ENCODE measurements around the gene CST6. TPM values are rescaled to one million over a fixed set of nuclear protein-coding genes. Genes with fewer than 3 reads are reported as not detected.

Gene CST6
- total RNA-seq, 1 donor from 2014 or later = not detected

DNA sequence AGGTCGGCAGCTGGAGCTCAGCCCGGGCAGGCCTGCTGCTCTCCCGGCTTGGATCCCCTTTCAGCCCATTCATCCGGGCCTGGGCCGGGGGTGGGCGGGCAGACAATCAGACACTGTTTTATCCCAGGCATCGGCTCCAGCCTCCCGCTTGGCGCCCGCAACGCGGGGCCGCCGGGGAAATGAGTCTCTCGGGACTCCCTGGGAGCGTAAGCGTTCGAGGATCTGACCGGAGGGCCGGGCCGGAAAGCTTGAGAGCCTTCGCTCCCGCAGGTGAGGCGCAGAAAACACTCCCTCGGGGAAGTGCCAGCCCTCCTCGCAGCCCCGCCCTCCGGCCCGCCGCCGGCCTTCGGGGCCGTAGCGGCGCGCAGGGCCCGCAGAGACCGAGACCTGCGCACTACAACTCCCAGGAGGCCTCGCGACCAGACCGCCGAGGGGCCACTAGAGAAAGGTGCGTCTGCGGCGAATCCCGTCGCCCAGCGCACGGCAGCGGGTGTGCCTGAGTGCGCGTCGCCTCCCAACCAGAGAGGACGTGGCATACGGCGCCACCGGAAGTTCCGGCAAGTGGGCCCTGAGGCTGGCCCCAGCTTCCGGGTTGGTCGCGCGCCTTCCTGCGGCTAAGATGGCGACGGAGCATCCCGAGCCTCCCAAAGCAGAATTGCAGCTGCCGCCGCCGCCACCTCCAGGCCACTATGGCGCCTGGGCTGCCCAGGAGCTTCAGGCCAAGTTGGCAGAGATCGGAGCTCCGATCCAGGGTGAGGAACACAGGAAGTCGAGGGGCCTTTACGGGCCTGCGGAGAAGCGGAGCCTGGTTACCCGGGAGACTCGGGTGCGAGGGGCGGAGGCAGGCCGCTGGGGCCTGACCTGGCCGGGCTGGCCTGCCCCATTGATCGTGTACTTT lies 40.2 kb downstream of the CST6 start, which contains the start of gene SF3B2:
Gene SF3B2 (plus strand): TSS at position 599 of the 898 bp plus-strand sequence. CDS start 21 bp downstream, at position 620.
- Histone ChIP-seq H3K36me3 (peaks cover 38% of the 10 kb centered on the region), H3K27me3 (ENCODE audit: low read depth) (peaks cover 24% of the 10 kb centered on the region), H3K9me3 (replicated peaks) (no peaks in the 10 kb centered on the region), H3K4me1 (peaks cover 55% of the 10 kb centered on the region), H3K27ac (replicated peaks) (peak within 1 kb of the TSS; percentile 91), H3K4me3 (peak within 1 kb of the TSS; percentile 100)
- peak; percentile 98 for DNase-seq
- intact Hi-C loops (cut with micrococcal nuclease) = no loop called here
- TF ChIP-seq, protein P1, sequence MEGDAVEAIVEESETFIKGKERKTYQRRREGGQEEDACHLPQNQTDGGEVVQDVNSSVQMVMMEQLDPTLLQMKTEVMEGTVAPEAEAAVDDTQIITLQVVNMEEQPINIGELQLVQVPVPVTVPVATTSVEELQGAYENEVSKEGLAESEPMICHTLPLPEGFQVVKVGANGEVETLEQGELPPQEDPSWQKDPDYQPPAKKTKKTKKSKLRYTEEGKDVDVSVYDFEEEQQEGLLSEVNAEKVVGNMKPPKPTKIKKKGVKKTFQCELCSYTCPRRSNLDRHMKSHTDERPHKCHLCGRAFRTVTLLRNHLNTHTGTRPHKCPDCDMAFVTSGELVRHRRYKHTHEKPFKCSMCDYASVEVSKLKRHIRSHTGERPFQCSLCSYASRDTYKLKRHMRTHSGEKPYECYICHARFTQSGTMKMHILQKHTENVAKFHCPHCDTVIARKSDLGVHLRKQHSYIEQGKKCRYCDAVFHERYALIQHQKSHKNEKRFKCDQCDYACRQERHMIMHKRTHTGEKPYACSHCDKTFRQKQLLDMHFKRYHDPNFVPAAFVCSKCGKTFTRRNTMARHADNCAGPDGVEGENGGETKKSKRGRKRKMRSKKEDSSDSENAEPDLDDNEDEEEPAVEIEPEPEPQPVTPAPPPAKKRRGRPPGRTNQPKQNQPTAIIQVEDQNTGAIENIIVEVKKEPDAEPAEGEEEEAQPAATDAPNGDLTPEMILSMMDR (IDR thresholded peaks at IDR 0.05; ENCODE audit: borderline replicate concordance) = no peak

DNA sequence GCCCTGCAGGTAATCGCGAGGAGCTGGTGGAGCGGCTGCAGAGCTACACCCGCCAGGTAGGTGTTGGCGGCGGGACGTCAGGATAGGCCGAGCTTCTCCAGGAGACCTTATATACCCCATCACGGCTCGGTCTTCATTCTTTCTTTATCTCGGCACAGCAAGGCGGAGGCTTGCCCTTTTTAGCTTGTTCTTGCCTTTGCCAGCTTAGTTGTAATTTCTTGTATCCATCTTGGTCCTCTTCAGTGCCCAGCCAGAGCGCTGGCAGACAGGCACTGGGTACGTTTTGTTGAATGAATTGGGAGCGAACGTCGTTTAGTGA lies 40.8 kb downstream of the CST6 start:
- peak overlapping the region; percentile 100 for H3K4me3 ChIP-seq
- H3K27me3 ChIP-seq (ENCODE audit: low read depth) = peaks cover 18% of the 10 kb centered on the region
- no peaks in the 10 kb centered on the region for H3K9me3 ChIP-seq (replicated peaks)
- H3K36me3 ChIP-seq = peaks cover 44% of the 10 kb centered on the region
- TF ChIP-seq, protein P1 (IDR thresholded peaks at IDR 0.05; ENCODE audit: borderline replicate concordance) = no peak
- intact Hi-C loops (cut with micrococcal nuclease) = no loop called here
- peaks cover 48% of the 10 kb centered on the region for H3K4me1 ChIP-seq
- peak overlapping the region; percentile 91 for H3K27ac ChIP-seq (replicated peaks)
- DNase-seq = no peak

DNA sequence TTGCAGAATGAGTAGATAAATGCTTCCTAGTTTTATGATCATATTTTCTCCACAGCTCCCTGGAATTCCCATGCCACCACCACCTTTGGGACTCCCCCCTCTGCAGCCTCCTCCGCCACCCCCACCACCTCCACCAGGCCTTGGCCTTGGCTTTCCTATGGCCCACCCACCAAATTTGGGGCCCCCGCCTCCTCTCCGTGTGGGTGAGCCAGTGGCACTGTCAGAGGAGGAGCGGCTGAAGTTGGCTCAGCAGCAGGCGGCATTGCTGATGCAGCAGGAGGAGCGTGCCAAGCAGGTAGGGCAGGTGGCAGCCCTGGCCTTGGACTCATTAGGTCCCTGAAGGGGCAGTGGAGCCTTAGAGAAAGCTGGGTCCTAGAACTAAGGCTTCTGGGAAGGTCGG lies 43.2 kb downstream of the CST6 start:
- H3K4me3 ChIP-seq = no peak overlapping the region
- no peaks in the 10 kb centered on the region for H3K9me3 ChIP-seq (replicated peaks)
- H3K27me3 ChIP-seq (ENCODE audit: low read depth) = no peaks in the 10 kb centered on the region
- H3K27ac ChIP-seq (replicated peaks) = no peak overlapping the region
- H3K36me3 ChIP-seq = peaks cover 68% of the 10 kb centered on the region
- intact Hi-C loops (cut with micrococcal nuclease) = no loop called here
- TF ChIP-seq, protein P1 (IDR thresholded peaks at IDR 0.05; ENCODE audit: borderline replicate concordance) = no peak
- no peak for DNase-seq
- H3K4me1 ChIP-seq = peaks cover 31% of the 10 kb centered on the region

DNA sequence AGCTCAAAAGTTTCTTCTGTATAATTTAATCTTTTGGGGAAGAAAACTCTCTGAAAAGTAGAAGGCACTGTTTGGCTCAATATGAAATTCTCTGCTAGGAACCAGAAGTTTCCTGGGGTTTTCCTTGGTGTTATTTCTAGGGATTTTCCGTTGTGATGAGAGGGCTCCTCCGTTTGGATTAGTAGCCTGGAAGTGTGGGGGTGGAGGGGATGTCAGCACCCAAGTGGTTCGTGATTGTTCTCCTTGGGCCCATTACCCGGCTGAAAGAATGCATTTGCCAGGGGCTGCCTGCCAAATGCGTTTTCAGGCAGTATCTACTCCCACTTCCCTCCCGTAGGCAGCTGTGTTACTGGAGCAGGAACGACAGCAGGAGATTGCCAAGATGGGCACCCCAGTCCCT lies 44.7 kb downstream of the CST6 start:
- Histone ChIP-seq H3K27ac (replicated peaks) (no peak overlapping the region), H3K36me3 (peaks cover 83% of the 10 kb centered on the region), H3K4me3 (no peak overlapping the region), H3K4me1 (peaks cover 25% of the 10 kb centered on the region), H3K27me3 (ENCODE audit: low read depth) (no peaks in the 10 kb centered on the region), H3K9me3 (replicated peaks) (no peaks in the 10 kb centered on the region)
- DNase-seq = no peak
- intact Hi-C loops (cut with micrococcal nuclease) = no loop called here
- TF ChIP-seq, protein P1 (IDR thresholded peaks at IDR 0.05; ENCODE audit: borderline replicate concordance) = no peak

DNA sequence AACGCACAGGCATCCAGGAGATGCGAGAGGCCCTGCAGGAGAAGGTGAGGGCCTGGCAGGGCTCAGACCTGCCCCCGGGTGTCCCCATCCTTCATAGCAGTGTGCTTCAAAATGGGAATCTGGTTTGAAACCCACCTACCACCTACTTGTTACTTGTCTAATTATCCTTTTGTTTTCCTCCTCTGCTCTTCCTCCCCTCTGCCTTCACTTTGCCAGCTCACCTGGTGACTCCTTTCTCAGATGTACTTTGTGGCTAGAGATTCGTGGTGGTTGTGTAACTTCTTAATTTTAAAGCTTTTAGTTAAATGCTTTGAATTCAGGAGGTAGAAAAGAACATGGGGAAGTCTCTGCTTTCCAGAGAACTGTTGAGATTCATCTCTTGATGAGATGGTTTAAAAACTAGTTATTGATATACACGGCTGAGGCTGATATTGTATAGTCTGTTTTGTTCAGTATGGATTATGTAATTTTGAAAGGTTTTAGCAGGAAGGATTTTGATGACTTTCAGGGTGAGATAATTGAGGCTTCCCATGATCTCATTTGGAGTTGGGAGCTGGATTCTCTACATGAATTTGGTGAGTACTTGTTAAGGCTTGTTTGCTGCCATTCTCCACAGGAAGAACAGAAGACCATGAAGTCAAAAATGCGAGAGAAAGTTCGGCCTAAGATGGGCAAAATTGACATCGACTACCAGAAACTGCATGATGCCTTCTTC lies 48.3 kb downstream of the CST6 start:
- no peak for DNase-seq
- H3K9me3 ChIP-seq (replicated peaks) = no peaks in the 10 kb centered on the region
- no peaks in the 10 kb centered on the region for H3K4me1 ChIP-seq
- no peak overlapping the region for H3K4me3 ChIP-seq
- H3K36me3 ChIP-seq = peaks cover 100% of the 10 kb centered on the region
- H3K27me3 ChIP-seq (ENCODE audit: low read depth) = no peaks in the 10 kb centered on the region
- TF ChIP-seq, protein P1 (IDR thresholded peaks at IDR 0.05; ENCODE audit: borderline replicate concordance) = no peak
- intact Hi-C loops (cut with micrococcal nuclease) = no loop called here
- H3K27ac ChIP-seq (replicated peaks) = no peak overlapping the region

All from left ventricle myocardium inferior (tissue), 1 donor.